DND-41 (cell line): ENCODE results near the gene GALNTL6.
"Not testable (repeated sequence)": the region's sequence is repeated elsewhere in the genome, so short reads cannot be mapped to it uniquely, and the experiment has no call there.

Source experiments
- CTCF ChIP-seq: IDR thresholded peaks from 2 replicates; pipeline ENCODE4 v1.5.1; 2012; ENCODE audit warnings: borderline replicate concordance, low read length, moderate library complexity, mild to moderate bottlenecking; ENCODE audit not compliant: poor library complexity, severe bottlenecking; ENCODE audit errors: extremely low read depth
- EZH2 ChIP-seq: IDR thresholded peaks from 3 replicates; pipeline ENCODE4 v1.6.1; 2012; ENCODE audit warnings: borderline replicate concordance, low read depth, mild to moderate bottlenecking, moderate library complexity, low read length, inconsistent platforms; ENCODE audit not compliant: severe bottlenecking

- TF ChIP-seq CTCF, EZH2: not testable (repeated sequence)
Measured at GRCh38 chr4:172912468-172912867, 1099.3 kb downstream of the GALNTL6 start.
